Activated T-cell treated with anti-CD3 and anti-CD28 coated beads for 4 hours (primary cell): Measurements from ENCODE around the gene SERPINE2.
"Not testable (repeated sequence)": the region's sequence is repeated elsewhere in the genome, so short reads cannot be mapped to it uniquely, and the experiment has no call there.

Experiments used
- DNase-seq: peaks from one replicate; pipeline ENCODE4 v3.0.0-alpha.2; 2020

SERPINE2 gene

DNA sequence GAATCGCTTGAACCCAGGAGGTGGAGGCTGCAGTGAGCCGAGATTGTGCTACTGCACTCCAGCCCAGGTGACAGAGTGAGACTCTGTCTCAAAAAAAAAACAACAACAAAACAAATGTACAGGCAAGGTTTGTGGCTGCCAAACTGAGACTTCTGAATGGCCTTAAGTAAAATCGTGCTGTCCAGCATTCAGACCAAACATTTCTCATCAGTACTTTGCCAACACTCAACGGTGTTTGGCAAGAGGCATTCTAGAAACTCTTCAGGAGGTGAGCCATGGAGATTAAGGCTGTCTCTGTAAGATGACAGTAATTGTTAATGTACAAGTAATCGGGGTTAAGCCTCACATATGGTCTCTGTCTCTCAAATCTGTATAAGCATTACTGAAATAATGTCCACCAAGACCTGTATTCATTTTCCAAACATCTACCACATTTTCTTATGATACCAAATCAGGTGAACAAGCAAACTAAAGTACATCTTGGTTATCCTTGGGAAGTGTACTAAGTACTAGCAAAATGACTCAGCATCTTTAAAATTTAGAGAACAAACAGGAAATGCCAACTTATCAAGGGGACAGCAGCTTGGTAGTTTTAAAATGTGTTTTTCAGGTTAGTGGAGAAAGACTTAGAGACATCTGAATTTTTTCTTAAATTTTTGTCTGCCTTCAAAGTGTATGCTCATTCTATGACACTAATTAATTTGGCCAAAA is 29.3 kb downstream of the SERPINE2 start:
- DNase-seq: no peak

DNA sequence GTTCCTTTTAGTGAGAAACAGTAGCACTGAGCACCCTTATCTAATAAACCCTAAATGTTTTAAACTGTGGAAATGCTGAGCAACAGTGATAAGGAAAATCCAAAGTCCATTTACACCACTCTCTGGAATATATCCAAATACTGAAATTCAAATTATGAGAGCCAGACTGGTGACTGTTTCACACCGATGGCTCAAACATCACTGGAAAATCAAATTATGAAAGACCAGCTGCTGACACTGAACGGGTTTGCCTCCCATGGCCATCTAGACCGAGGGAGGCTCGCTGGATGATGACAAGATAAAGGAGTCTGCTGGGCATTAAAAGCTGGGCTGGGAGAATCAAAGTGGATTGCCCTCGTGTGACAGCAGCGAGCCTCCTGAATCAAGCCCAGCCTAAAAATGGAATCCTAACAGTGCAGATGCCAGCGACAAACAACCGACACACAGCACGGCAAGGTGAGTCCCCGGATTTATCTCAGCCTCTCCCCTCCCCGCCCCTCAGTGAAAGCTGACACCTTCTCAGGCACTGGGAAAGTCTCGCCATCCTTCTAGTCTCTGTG is 30.3 kb downstream of the SERPINE2 start:
- DNase-seq: no peak

DNA sequence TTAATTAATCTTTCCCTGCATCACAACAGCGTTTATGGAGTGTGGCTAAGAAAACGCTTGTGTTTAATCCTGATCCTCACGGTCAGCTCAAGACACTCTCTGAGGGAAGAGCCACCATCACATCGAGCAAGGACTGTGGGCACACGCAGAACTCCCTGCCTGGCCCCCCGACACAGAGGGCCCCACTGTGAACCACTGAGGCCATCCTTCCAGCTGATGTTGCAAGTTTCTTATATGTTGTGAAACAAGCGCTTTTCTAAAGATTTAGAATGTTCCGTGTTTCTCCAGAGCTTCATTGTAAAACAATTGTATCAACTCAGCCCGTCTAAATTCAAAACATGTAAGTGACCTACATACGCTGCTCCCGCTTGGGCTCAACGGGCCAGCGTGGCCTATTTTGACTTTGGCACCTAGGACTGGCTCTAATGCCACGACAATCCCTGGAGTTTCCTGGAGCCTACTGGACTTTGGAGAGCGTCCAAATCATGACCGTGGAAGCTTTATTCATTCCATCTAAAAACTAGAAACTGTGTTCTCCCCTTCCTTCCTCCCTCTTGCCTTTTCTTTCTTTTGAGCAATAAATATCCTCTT is 34.9 kb downstream of the SERPINE2 start:
- DNase-seq: no peak

DNA sequence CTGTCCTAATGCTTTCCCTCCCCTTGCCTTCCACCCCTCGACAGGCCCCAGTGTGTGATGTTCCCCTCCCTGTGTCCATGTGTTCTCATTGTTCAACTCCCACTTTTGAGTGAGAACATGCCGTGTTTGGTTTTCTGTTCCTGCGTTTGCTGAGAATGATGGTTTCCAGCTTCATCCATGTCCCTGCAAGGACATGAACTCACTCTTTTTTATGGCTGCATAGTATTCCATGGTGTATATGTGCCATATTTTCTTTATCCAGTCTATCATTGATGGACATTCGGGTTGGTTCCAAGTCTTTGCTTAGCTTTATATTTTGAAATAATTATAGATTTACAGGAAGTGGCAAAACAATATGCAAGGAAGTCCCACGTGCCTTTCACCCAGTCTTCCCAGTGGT is 38.4 kb downstream of the SERPINE2 start:
- not testable (repeated sequence) for DNase-seq

DNA sequence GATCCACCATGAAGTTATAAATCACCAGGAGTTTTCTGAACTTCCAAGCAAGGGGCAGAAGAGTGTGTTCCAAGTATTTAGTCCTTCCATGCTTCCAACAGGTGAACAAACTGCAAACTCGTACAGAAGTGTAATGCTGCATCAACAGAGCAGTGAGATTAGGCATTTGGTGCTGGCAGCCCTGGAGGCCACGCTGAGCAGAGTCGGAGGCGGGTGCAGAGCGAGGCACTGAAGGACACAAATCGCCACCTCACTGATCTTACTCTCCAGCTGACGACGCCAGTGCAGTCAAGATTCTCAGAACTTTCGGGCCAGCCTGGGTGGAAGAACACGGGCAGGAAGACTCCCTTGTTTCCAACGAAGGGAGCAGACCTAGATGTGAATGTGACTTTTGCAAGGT is 39.2 kb downstream of the SERPINE2 start:
- DNase-seq: no peak

DNA sequence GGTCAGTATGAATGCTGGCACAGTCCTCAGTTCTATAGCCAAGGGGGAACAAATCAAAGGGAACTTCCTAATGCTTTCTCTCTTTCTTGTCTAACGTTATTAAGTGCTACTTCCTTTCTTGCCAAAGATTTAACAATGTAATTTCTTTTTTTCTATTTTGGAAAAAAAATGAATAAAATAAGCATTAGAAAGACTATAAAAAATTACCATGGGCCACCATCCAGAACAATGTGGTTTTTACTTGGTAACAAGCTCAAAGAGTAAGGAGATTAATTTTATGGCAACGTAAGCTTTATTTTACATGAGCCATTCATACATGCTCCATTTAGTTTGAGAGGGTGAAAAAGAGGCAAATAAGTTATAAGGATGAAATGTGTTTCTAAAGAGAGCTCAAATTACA is 40.1 kb downstream of the SERPINE2 start:
- DNase-seq: no peak

DNA sequence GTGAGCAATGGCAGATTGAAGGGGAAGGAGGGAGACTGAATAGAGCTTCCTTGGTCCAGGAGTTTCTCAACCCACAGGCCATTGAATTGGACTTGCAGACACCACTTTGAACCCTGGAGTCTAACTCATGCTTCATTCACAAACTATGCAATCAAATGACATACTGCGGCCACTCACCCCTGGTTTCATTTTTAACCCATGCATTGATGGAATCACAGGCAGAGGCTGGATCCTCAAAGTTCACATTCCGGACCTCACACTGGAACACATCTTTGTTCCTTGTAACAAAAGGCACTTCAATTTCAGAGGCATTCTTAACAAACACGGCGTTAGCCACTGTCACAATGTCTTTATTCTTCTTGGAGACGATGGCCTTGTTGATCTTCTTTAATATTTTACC is 41.1 kb downstream of the SERPINE2 start:
- no peak for DNase-seq

DNA sequence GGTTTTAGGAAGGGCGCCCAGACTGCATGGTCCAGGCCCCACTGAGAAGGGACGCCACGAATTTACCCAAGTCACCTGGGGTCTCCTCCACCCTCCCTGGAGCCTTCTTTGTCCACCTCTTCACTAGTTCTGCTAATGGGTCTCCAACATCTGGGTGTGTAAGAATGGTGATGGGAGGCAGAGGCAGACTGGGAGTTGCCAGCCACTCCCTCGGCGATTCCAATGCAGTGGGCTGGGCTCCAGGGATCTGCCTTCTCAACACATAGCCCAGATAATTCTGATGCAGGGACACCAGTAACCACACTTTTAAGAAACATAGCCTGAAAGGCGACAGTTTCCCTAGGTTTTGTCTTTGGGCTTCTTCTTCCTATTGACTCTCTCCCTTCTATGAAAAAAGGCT is 42.7 kb downstream of the SERPINE2 start:
- DNase-seq: no peak

DNA sequence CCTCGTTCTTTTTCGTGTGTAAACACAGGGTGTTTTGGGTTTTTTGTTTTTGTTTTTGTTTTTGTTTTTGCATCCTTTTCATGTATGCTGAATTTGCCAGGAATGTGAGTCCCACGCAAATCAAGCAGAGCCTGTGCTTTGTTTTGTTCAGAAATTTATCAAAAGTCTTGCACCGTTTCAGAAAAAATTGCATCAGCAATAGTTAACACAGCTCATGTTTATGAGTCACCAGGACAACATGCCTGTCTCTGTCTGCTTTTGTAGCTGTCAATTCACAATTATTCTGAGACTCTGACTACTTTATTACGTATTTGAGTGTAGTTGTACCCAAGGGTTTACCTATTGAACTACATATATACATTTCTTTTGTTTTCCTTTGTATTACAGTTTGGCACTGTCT is 43.5 kb downstream of the SERPINE2 start:
- no peak for DNase-seq

DNA sequence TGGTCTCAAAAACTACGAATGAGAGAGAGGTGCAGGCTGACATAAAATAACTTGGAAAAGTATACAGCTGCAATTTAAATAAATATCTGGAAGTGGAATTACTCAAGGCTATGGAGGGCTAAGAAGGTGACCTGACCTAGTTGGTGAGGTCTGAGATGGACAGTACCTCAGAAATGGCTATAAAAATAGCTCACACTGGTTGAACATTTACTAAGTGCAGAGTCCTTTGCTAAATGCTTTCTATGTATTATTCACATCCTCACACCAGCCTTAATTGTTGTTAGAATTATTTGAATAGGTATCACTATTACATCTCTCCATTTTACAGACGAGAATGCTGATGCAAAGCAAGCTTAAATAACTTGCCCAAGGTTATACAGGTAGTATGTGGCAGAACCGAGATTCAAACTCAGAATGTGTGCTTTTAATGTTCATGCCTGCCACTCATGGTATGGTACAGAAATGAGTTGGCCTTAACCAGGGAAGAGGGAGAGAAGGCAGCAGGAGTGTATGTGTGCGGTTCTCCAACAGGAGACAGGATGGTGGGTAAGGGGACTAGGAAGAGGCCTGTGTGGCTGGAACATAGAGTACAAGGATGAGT is 44.4 kb downstream of the SERPINE2 start:
- DNase-seq: no peak

DNA sequence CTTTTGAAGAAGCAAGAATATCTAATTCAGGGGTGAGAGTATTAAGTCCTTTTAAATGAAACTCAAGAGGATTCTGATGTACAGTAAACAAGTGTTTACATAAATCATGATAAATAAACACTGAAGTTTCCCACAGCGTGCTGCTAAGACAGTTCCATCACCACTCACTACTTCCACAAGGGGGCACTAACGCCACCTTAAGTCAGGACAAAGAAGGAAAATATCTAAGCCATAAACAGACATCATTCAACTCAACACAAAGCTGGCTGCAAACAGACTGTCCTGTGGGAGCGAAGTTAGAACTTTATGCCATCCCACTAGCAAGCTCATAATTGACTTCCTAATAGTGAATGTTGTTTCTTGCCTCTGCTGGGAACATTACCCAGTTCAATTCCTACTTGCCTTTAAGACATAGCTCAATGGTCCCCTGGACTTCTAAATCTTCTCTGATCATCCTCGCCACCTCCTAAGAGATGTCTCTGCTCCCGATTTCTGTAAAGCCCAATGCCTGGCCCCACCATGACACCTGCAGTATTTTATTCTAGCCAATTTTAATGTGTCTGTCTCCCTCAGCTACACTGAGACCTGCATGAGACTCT is 45.4 kb downstream of the SERPINE2 start:
- DNase-seq: peak; percentile 61

DNA sequence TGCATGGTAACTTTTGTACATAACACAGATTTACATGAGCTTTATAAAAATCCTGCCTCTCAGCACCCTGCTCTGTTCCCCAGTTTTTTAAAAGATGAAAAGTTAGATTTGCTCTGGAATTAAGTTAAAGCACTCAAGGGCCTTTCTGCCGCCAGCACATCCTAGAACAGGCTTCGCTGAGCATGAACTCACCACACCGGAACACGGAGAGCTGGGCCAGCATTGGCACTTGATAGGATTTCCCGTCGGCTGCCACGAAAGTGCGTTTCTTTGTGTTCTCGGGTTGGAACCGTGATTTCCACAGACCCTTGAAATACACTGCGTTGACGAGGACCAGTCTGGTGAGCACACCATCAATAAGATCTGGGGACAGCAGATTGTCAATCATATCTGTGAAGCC is 47.5 kb downstream of the SERPINE2 start:
- DNase-seq: no peak

DNA sequence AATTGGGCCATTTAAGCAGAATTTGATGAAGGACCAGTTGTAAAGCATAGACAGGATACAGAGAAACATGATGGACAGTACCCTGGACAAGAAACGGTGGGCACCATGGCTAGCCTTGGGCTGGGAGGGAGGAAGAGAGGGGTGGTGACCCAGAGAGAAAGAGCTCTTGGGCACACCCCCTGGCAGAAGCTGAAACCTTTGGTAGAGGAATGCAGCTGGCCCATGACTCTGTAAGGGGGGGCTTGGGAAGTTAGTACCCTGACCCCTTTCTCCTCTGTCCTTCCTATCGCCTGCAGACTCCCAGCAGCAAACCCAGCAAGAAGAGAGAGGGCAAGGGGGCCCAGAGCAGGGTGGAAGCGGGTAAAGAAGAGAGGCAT is 49.2 kb downstream of the SERPINE2 start:
- no peak for DNase-seq

DNA sequence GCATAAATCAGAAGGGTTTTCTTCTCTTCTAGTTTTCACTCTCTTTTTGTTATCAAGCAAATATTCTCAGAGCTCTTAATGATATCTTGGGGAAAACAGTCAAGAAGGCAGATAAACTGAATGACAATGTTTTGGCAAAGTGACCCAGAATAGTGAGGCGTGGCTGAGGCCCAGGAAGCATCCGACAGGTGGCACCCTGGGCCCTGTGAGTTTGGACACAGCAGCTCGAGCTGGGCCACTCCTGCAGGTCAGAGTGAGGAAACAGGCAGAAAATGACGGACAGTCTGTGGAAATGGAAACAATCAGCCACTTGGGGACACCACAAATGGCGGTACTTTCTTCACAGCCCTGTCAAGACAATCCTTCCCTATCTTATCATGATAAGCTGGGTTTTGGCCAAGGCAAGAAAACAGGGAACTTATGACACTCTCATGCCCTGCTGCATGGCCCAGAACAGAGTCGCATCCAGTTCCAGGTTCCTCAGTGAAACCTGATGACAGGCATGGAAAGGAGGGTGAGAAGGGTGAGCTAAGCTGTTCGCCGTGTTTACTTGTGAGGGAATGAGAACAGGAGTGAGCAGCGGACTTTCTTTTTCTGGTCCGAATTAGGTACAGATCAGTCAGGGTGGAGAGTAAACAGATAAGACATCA is 49.8 kb downstream of the SERPINE2 start:
- DNase-seq: no peak

DNA sequence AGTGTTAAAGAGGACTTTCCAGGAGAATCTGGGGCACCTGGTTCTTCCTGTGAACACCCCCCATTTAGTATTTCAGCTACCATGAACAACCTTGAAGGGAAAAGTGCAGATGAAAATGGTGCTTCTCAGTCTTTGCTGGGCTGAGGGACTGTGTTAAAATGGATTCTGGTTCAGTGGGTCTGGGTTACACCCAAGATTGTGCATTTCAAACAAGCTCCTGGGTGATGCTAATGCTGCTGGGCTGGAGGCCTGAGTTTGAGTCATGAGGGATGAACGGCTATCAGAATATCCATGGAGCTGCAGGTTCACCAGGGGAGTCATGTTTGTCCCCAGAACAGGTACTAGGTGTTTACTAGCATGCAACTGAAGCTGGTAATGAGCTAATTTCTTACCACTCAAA is 57.8 kb downstream of the SERPINE2 start:
- DNase-seq: no peak

DNA sequence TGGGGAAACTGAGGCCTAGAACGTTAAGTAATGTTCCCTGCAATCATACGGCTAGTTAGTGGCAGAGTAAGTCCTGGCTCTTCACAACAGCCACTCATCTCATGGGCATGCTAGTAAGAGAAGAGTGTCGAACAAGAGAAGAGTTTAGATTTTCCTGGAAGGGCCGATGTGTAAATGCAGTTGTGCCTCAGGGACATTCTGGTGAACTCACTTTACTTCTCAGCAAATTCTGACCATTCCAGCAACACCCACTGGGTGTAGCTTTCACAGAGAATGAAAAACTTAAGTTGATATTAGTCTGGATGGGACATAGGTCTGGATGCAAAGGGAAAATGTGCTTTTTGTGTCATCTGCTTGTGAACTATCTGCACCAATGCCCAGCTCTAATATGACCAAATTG is 58.3 kb downstream of the SERPINE2 start:
- DNase-seq: no peak

DNA sequence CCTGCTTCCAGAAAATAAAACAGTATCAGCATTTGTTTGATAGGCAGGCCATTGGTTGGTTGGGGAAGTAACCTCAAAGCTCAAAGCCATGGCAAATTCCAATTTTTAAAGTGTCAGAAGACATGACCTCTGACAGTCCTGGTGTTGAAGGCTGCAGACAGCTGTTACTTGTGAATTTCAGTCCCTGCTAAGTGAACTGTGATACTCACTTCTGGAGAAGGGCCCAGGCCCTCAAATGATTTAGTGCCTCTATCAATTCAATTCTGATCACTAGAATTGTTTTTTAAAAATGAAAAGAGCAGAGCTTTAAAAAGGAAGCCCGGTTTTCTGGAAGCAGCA is 58.7 kb downstream of the SERPINE2 start:
- DNase-seq: no peak

DNA sequence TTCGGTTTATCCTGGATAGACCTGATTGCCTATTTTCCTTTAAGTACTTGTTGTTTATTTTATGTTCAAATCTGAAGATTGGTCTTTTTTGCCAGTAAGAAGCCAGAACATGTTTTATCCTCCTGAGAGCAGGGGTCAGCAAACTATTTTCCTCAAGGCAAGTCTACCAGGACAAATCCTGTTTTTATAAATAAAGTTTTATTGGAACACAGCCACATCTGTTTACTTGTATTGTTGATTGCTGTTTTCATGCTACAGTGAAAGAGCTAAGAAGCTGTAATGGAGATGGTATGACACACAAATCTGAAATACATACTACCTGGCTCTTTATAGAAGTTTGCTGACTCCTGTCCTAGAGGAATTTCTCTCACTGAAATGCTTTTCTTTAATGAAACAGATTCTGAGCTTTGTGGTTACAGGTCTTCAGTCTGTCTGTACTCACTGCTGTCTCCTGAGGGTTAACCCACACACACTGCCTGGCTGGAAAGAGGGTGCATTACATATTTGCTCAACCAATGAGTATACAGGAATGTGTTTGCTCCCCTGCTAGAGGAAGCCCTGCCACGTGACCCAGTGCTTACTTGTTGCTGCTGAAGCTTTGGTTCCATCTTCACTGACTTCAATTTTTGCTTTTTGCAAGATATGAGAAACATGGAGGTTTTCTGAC is 59.2 kb downstream of the SERPINE2 start:
- no peak for DNase-seq

DNA sequence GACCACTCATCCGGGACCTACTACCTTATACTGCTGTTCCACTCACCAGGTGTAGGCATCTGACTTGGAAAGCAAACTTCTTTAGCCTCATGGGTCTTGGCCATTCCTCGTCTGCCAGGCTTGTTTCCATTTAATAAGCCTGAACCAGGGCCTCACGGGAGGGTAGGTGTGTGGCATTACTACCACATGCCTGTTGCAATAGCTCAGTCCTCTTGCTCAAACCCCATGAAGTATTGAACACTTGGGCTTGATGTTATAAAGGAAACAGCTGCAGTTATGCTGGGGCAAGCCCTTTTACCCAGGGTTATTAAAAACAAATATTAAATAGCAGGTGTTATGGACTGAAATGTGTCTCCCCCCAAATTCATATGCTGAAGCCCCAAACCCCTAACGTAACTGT is 60.6 kb downstream of the SERPINE2 start:
- no peak for DNase-seq

DNA sequence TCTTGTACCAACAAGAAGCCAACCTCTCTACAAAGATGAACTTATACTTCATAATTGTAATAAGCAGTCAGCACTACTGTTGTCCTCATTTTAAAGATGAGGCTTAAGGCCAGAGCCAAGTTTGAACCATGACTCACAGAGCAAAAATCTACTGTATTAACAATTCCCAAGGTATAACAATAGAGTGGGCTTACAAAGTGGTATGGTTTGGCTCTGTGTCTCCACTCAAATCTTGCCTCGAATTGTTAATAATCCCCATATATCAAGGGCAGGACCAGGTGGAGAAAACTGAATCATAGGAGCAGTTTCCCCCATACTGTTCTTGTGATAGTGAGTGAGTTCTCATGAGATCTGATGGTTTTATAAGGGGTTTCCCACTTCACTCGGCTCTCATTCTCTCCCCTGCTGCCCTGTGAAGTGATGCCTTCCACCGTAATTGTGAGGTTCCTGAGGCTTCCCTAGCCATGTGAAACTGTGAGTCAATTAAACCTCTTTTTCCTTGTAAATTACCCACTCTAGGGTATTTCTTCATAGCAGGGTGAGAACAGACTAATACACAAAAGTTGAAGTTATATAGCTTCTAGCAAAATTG is 62.4 kb downstream of the SERPINE2 start:
- no peak for DNase-seq

DNA sequence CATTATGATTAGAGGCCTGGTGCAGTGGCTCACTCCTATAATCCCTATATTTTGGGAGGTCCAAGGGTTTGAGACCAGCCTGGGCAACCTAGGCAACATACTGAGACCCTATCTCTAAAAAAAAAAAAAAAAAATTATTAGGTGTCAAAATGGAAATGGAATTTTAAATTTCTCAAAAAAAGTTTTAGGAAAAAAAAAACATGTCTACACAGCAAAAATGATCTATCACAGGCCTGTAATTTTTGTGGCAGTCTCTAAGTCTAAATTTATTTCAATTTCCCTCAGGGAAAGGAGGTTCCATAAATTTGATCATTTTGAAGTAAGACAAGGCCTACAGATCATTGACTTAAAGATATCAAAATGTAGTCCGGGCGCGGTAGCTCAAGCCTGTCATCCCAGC is 65.5 kb downstream of the SERPINE2 start:
- no peak for DNase-seq

DNA sequence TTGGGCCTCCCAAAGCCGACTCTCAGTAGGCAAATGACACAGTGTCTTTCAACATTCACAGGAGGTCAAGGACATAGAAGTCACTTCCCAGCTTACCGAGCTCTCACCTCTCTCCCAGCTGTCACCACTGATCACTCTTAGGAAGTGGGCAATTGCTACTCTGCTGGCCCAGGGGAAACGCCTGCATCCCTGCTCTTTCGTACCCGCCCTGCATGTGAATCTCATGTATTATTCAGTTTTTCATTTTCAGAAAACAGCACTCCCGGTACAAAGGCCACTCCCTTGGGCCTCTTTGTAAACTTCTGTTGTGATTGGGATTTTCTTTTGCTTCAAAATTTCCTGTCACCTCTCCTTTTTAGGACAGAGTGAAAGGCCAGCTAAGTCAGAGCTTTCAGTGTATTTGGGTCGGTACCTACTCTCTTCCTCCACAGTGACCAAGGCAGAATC is 66.4 kb downstream of the SERPINE2 start:
- no peak for DNase-seq

DNA sequence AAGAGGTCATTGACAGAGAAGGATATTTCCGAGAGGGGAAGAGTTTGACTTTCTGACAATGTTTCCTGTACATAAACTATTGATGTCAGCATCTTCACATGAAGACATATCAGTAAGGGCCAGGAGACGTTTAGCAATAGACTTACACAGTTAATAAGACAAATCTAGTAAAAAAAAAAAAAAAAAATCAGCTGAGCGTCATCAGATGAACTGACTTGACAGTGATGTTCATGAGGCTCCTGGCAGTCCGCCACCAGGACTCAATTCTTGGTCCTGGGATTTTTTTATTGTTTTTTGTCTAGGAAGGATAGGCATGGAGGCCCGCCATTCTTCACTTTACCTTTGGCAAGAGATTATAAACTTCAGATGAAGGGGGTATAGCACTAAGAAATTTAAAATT is 67.4 kb downstream of the SERPINE2 start:
- DNase-seq: no peak
